ENCODE data around the gene UHMK1.

UHMK1 gene

DNA sequence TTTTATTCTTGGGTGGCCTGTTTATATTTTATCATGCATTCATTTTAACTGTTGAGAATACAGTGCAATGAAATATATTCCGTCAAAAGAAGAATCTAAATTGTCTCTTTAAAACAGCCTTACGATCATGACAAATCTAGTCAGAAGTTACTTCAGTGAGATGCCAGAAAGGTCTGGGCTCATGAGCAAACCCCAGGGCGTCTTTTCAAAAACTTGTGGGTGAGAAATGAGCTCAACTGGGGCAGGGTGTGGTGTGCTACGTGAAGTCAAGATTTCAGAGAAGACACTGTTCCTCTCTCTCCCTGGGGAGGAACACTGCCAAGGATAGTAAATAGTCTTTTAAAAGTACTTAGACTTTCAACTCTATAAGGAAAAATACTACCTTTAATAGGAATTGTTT, 50.6 kb downstream of the UHMK1 start:
- TF ChIP-seq, protein P1, sequence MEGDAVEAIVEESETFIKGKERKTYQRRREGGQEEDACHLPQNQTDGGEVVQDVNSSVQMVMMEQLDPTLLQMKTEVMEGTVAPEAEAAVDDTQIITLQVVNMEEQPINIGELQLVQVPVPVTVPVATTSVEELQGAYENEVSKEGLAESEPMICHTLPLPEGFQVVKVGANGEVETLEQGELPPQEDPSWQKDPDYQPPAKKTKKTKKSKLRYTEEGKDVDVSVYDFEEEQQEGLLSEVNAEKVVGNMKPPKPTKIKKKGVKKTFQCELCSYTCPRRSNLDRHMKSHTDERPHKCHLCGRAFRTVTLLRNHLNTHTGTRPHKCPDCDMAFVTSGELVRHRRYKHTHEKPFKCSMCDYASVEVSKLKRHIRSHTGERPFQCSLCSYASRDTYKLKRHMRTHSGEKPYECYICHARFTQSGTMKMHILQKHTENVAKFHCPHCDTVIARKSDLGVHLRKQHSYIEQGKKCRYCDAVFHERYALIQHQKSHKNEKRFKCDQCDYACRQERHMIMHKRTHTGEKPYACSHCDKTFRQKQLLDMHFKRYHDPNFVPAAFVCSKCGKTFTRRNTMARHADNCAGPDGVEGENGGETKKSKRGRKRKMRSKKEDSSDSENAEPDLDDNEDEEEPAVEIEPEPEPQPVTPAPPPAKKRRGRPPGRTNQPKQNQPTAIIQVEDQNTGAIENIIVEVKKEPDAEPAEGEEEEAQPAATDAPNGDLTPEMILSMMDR (conservative IDR thresholded peaks at IDR 0.05; ENCODE audit: low read length) = no peak
- H3K4me3 ChIP-seq (ENCODE audit: low read length) = no peak overlapping the region
- peak; percentile 84 for DNase-seq (ENCODE audit: low read depth)

DNA sequence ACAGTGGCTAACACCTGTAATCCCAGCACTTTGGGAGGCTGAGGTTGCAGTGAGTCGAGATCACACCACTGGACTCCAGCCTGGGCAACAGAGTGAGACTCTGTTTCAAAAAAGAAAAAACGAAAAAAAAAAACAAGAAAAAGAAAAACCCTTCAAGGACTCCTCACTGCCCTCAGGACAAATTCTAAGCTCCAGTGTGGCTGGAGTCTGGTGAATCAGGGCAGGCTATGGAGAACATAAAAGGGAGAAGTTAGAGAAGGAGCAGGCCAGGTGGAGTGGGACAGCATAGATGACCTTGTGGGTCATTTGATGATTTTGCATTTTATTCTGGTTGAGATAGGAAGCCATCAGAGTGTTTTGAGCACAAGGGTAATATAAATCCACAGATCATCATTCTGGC, 51.4 kb downstream of the UHMK1 start:
- TF ChIP-seq, protein P1 (conservative IDR thresholded peaks at IDR 0.05; ENCODE audit: low read length) = no peak
- no peak for DNase-seq (ENCODE audit: low read depth)
- H3K4me3 ChIP-seq (ENCODE audit: low read length) = no peak overlapping the region

DNA sequence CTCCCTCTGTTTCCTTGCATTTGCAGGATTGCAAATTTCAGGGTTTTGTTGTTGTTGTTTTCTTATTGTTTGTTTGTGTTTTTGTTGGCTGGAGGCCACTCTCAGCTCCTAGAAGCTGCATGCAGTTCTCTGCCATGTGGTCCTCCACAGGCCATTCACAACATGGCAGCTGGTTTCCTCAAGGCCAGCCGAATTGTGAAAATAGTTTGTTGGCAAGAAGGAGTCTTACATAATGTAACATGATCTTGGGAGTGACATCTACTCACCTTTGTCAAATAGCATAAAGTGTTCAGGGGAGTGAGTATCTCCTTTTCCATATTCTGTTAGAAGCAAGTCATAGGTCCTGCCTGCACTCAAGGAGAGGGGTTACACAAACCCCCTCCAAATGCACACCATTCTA, 53.3 kb downstream of the UHMK1 start:
- H3K4me3 ChIP-seq (ENCODE audit: low read length) = no peak overlapping the region
- DNase-seq (ENCODE audit: low read depth) = no peak
- TF ChIP-seq, protein P1 (conservative IDR thresholded peaks at IDR 0.05; ENCODE audit: low read length) = no peak

DNA sequence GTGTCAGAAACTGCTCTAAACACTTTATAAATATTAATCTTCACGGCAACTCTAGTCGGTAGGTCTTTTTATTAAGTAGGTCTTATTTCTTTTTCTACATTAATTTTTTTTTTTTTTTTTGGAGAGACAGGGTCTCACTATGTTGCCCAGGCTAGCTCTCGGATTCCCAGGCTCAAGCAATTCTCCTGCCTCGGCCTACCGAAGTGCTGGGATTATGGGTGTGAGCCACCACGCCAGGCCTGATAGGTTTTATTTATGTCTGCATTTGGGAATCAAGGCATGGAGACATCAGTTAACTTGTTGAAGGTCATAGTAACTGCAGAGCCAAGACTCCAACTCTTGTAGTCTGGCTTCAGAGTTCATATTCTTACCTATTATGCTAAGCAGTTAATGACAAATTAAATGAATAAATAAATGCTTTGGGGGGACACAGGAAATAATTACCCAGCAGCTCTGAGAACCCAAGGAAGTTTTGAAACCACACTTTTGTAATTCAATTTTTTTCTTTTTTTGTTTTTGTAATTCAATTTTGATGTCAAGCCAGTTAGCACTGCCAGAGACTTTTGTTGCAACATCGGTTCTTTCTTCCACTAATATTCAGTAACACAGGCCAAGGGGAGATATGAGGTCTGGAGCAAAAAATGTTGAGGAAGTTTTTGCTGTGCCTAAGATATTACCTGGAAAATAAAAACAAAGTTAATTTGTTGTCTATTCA, 54.5 kb downstream of the UHMK1 start:
- DNase-seq (ENCODE audit: low read depth) = peak; percentile 64
- TF ChIP-seq, protein P1 (conservative IDR thresholded peaks at IDR 0.05; ENCODE audit: low read length) = no peak

DNA sequence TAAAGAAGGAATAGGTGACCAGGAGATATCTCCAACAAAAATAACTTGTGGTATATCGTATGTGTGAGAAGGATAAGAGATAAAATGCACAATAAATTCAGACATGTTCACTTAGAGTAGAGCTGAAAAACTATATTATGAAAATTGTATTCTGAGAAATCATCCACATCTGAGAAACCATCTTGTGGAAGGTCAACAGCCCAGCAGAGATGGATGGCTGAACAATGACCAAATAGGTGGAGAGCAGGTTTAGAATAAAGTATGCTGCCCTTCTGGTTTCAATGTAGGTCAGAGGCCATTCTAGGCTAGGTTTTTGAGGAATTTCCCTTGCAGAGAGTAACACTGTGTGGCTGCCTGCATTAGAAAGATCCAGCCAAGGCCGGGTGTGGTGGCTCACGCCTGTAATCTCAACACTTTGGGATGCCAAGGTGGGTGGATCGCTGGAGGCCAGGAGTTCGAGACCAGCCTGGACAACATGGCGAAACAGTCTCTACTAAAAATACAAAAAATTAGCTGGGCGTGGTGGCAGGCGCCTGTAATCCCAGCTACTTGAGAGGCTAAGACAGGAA, 55.1 kb downstream of the UHMK1 start:
- no peak for DNase-seq (ENCODE audit: low read depth)
- TF ChIP-seq, protein P1 (conservative IDR thresholded peaks at IDR 0.05; ENCODE audit: low read length) = no peak
- H3K4me3 ChIP-seq (ENCODE audit: low read length) = no peak overlapping the region

More for the DNA sequence above, 54.5 kb downstream of the UHMK1 start:
- H3K4me3 ChIP-seq (ENCODE audit: low read length) = no peak overlapping the region

DNA sequence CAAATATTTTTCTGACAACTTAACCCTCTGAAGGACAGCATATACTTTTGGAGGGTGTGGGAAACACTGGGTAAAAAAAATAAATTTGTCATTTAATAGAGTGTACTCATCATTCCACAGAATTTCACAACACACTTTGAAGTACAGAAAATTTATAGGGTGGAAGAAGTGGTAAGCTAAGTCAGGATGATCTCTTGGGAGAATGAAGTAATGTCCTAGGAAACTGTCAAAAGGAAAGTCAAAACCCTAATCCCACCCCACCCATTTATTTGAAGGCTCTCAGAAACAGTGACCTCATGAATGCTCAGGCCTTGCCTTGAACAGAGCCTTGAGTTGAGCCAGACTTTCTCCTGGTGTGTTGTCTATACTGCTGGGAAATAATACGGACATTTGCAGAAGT, 56.6 kb downstream of the UHMK1 start:
- TF ChIP-seq, protein P1 (conservative IDR thresholded peaks at IDR 0.05; ENCODE audit: low read length) = no peak
- peak; percentile 61 for DNase-seq (ENCODE audit: low read depth)
- H3K4me3 ChIP-seq (ENCODE audit: low read length) = no peak overlapping the region

DNA sequence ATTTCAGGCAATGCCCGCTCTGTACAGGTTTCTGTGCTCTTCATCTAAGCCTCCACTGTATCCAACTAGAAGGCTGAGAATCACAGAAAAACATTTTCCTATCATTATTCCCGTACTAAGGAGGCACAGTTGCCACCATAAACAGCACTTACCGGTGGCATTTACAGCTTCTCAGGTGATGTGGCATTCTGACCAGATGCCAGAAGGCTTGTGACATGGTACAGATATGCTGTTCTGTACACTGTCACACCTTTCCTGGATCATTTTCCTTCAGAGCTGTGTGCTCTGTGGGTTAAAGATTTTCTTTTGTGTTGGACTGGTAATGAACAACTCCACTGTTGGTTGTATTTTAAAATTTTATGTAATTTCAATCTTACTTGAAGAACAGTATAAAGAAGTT, 59.9 kb downstream of the UHMK1 start:
- TF ChIP-seq, protein P1 (conservative IDR thresholded peaks at IDR 0.05; ENCODE audit: low read length) = no peak
- no peak overlapping the region for H3K4me3 ChIP-seq (ENCODE audit: low read length)
- DNase-seq (ENCODE audit: low read depth) = no peak

Measured in AG10803 (cell line).